AG09319 (cell line): ENCODE measurements around the gene KRTAP20-3.

Experiments used
- DNase-seq: peaks from one replicate; pipeline ENCODE4 v3.0.0-alpha.2; 2010; ENCODE audit warnings: low read depth; ENCODE audit errors: extremely low read depth
- TF ChIP-seq, protein P1 (sequence below): IDR thresholded peaks from 2 replicates; pipeline ENCODE4 v1.5.1; 2011; ENCODE audit warnings: low read depth, mild to moderate bottlenecking, inconsistent platforms, low read length, moderate library complexity

Gene KRTAP20-3

DNA sequence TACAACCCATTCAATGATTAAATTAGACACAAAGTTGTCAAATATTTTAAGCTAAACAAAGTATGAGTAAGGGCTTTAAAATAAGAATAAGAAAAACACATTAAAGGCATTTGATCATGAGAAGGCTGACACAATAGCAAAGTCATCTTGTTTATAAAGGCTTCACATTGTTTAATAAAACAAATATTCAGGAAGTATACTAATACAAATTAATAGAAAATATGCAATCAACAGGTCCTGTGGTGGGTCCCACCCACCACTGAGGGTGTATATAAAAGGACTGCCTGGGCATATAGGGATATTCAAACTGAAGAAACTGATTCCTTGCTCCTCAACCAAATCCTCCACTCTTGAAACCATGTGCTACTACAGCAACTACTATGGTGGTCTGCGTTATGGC, 7.8 kb upstream of the KRTAP20-3 start, which contains the start of gene KRTAP20-2:
Gene KRTAP20-2 (plus strand): TSS at position 301 of the 400 bp plus-strand sequence. CDS start 58 bp downstream, at position 359.
- DNase-seq: no peak
- TF ChIP-seq, protein P1, sequence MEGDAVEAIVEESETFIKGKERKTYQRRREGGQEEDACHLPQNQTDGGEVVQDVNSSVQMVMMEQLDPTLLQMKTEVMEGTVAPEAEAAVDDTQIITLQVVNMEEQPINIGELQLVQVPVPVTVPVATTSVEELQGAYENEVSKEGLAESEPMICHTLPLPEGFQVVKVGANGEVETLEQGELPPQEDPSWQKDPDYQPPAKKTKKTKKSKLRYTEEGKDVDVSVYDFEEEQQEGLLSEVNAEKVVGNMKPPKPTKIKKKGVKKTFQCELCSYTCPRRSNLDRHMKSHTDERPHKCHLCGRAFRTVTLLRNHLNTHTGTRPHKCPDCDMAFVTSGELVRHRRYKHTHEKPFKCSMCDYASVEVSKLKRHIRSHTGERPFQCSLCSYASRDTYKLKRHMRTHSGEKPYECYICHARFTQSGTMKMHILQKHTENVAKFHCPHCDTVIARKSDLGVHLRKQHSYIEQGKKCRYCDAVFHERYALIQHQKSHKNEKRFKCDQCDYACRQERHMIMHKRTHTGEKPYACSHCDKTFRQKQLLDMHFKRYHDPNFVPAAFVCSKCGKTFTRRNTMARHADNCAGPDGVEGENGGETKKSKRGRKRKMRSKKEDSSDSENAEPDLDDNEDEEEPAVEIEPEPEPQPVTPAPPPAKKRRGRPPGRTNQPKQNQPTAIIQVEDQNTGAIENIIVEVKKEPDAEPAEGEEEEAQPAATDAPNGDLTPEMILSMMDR: no peak

DNA sequence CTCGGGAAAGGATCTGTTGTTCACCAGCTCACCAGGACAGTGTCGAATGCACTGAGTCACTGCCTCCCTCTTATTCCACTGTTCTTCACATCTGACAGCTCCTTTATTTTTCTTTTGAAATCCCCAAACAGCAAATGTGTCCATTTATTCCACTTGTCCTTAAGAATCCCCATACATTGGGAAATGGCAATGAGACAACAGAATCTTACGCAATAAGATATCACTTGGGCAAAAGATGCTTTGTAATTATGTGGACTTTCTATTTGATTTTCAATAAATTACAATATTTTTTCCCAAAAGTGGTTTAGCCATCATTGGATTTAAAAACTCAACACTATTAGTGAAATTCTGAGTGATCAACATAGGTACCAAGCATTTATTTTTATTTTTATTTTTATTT, 4.0 kb upstream of the KRTAP20-3 start:
- TF ChIP-seq, protein P1: no peak
- no peak for DNase-seq

DNA sequence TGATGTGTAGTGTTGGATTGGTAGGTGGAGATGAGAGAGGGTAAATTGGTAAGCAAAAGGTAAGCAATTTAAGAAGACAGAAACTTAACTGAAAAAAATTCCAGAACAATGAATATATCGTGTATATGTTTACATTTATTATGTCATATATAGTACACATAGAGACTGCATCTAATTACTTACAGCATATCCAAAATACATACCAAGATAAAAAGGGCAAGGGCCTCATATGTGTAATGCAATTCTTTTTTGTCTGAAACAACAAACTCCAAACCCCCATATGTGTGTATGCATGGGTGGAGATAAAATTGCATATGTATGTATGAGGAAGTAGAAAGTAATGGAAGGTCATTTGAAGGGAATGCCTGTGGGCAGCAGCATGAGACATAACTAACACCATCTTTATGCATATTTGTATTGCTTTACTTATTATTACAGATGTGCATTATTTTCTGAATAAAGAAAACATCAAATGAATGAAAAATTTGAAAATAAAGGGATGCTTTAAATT, 4.3 kb downstream of the KRTAP20-3 start:
- TF ChIP-seq, protein P1: no peak
- DNase-seq: no peak

DNA sequence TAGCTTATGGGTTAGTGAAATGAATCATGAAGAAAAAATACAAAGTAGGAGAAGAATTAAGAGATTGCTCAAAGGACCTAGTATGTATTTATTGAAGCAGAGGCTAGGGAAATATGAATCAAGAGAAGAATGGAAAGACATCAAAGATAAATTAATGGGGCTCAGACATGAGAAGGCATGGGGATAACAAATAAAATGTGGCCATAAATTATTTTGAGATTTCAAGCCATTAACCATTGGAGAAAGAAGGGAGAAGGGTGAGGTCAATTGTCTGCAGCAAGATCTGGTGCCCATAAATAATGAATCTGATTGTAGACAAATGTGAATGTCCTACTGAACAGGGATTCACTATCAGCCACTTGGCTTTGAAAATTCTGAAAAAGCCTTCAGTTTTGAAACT, 10.2 kb downstream of the KRTAP20-3 start:
- TF ChIP-seq, protein P1: no peak
- no peak for DNase-seq

DNA sequence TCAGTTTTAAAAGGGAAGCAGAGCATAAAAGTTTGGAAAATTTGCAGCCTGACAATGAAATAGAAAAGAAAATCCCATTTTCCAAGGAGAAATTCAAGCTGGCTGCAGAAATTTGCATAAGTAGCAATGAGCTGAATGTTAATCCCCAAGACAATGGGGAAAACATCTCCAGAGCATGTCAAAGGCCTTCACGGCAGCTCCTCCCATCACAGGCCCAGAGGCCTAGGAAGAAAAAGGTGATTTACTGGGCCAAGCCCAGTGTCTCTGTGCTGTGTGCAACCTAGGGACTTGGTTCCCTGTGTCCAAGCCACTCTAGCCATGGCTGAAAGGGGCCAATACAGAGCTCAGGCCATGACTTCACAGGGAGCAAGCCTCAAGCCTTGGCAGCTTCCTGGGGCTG, 26.1 kb downstream of the KRTAP20-3 start:
- TF ChIP-seq, protein P1: no peak
- DNase-seq: no peak

DNA sequence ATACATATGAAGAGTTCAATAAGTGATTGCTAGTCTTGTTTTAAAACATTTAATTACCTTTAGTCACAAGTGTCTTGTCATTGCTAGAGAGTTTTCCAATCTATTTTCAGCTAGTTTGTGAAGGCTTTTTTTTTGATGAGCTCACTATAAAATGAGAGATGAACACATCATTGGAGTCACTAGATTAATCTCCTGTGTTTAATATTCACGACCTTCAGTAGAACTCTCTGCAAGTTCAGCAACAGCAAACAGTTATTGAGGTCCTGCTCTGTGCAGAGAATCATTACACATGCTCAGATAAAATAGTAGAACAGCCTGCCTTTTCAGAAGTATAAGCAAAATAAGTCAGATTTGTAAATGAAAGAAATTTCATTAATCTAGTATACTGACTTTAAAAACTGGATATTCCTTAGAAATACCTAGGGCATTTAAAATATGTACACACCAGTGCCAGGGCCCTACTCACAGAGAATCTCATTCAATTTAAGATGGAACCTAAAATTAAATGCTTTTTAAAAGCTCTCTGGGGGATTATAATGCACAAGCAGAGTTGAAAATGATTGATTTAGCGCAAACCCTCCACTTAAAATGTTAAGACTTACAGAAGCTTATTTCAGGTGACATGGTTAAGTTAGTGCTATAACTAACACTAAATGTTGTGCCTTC, 30.5 kb downstream of the KRTAP20-3 start:
- no peak for DNase-seq
- TF ChIP-seq, protein P1: no peak

DNA sequence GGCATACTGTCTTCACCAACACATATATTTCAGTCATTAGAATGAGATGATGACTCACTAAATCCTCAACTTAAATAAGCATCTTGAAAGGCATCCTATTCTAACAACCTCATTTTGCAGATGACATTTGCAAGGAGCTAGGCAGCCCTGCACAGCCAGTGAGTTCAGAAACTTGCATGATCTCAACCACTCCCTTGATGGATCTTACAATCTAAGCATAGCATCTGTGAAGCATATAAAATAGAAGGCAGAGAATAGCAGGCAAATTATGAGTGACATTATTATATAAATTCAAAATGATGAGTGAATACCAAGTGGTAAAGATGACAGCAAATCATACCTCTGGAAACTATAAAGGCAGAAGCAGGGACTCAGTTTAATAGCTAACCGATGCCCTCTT, 31.6 kb downstream of the KRTAP20-3 start:
- TF ChIP-seq, protein P1: no peak

More for the DNA sequence above, 31.6 kb downstream of the KRTAP20-3 start:
- no peak for DNase-seq
